Rectal smooth muscle tissue (tissue), 1 donor: ENCODE data around the gene MOV10L1.
"Not testable (repeated sequence)": the region's sequence is repeated elsewhere in the genome, so short reads cannot be mapped to it uniquely, and the experiment has no call there.

Experiments used
- H3K27ac ChIP-seq: one replicate; pipeline ENCODE4 v1.7.0; 2013; ENCODE audit warnings: low read depth, low read length, inconsistent platforms
- H3K27me3 ChIP-seq: one replicate; pipeline ENCODE4 v1.7.0; 2013; ENCODE audit warnings: low read length; ENCODE audit not compliant: control insufficient read depth, insufficient read depth
- H3K36me3 ChIP-seq: one replicate; pipeline ENCODE4 v1.7.0; 2013; ENCODE audit warnings: low read length; ENCODE audit not compliant: control insufficient read depth, insufficient read depth
- H3K4me1 ChIP-seq: one replicate; pipeline ENCODE4 v1.7.0; 2013; ENCODE audit warnings: low read length; ENCODE audit not compliant: control insufficient read depth, insufficient read depth
- H3K4me3 ChIP-seq: one replicate; pipeline ENCODE4 v1.7.0; 2013; ENCODE audit warnings: low read length
- H3K9ac ChIP-seq: one replicate; pipeline ENCODE4 v1.7.0; 2013; ENCODE audit warnings: low read length

Gene MOV10L1

DNA sequence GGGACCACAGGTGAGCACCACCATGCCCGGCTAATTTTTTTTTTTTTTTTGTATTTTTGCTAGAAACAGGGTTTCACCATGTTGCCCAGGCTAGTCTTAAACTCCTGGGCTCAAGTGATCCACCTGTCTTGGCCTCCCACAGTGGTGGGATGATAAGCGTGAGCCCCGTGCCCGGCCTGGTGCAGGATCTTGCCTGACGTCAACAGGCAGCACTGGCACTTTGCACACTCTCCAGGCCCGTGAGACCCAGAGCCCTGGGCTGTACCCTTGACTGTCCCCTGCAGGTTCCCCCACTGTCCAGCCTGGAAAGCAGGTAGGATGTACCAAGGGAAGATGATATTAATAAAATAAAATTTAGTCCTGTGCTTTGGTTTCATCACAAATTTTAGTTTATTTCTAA, 51.7 kb downstream of the MOV10L1 start:
- peaks cover 3% of the 10 kb centered on the region for H3K4me1 ChIP-seq

DNA sequence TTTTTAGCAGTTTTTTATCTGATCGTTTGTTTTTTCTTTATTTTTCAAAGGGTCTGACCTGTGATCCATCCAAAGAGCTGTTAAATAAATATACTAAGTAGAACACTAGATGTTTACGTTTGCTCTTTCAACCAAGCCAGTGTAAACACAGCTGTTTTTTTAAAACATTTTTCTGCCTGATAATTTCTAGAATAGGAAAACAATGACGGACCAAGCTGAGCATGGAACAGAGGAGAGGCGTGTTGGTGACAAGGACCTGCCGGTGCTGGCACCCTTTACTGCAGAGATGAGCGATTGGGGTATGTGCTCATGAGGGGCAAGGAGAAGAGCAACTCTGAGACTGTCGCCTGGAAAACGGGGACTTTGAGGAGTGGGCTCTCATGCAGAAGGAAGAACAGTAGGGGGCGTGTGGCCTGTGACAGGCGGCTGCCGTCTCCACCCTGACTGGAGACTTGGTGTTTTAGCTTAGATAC, 52.1 kb downstream of the MOV10L1 start:
- Histone ChIP-seq H3K9ac (no peak overlapping the region), H3K4me3 (no peak overlapping the region), H3K4me1 (no peaks in the 10 kb centered on the region), H3K27me3 (peaks cover 4% of the 10 kb centered on the region), H3K36me3 (no peaks in the 10 kb centered on the region), H3K27ac (no peak overlapping the region)

More for the DNA sequence above, 51.7 kb downstream of the MOV10L1 start:
- Histone ChIP-seq H3K36me3 (no peaks in the 10 kb centered on the region), H3K27me3 (peaks cover 3% of the 10 kb centered on the region), H3K4me3 (no peak overlapping the region), H3K27ac (no peak overlapping the region), H3K9ac (no peak overlapping the region)

GRCh38 chr22:50143096-50143495, 53.3 kb downstream of the MOV10L1 start:
- Histone ChIP-seq H3K27ac (no peak overlapping the region), H3K27me3 (peaks cover 4% of the 10 kb centered on the region), H3K4me3 (no peak overlapping the region), H3K9ac (no peak overlapping the region), H3K4me1 (no peaks in the 10 kb centered on the region), H3K36me3 (no peaks in the 10 kb centered on the region)

GRCh38 chr22:50144005-50144614, 54.3 kb downstream of the MOV10L1 start:
- Histone ChIP-seq H3K9ac (no peak overlapping the region), H3K4me1 (no peaks in the 10 kb centered on the region), H3K27ac (no peak overlapping the region), H3K4me3 (no peak overlapping the region), H3K27me3 (peaks cover 4% of the 10 kb centered on the region), H3K36me3 (no peaks in the 10 kb centered on the region)

- no peaks in the 10 kb centered on the region for H3K4me1 ChIP-seq
- no peak overlapping the region for H3K9ac ChIP-seq
- H3K27me3 ChIP-seq = peaks cover 4% of the 10 kb centered on the region
- H3K27ac ChIP-seq = no peak overlapping the region
- H3K4me3 ChIP-seq = no peak overlapping the region
- no peaks in the 10 kb centered on the region for H3K36me3 ChIP-seq
Measured at GRCh38 chr22:50145721-50146438, 56.1 kb downstream of the MOV10L1 start.

DNA sequence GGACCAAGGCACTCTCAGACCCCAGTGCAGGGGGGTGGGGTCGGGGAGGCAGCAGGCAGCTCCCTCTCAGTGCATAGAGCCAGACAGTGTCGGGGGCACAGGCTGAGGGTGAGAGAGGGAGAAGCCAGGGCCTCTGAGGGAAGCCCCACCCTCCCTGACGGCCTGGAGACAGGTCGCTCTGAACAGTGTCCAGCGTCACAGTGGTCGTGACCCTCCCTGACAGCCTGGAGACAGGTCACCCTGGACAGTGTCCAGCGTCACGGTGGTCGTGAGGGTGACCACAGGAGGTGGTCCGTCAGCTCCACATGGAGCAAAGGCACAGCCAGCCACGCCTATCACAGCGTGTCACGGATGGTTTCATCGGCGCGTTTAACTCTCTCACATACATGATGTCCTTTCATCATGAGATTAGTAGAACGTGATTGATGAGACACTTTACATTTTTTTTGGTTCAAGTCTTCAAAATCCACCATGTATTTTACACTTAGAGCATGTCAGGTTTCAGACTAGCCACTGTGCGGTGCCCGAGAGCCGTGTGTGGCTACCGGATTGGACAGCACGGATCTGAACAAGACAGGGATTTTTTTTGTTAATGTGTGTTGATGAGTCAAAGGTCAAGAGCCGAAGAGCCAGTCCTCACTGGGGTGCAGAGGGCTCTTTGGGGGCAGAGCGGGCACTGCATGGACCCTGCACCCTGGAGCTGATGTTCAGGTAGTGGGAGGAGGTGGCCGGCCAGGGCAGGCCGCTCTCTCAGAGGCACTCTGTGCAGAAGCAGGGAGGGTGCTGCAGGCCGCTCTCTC, 56.8 kb downstream of the MOV10L1 start:
- Histone ChIP-seq H3K27ac (no peak overlapping the region), H3K9ac (no peak overlapping the region), H3K27me3 (peaks cover 4% of the 10 kb centered on the region), H3K36me3 (no peaks in the 10 kb centered on the region), H3K4me1 (no peaks in the 10 kb centered on the region), H3K4me3 (no peak overlapping the region)

DNA sequence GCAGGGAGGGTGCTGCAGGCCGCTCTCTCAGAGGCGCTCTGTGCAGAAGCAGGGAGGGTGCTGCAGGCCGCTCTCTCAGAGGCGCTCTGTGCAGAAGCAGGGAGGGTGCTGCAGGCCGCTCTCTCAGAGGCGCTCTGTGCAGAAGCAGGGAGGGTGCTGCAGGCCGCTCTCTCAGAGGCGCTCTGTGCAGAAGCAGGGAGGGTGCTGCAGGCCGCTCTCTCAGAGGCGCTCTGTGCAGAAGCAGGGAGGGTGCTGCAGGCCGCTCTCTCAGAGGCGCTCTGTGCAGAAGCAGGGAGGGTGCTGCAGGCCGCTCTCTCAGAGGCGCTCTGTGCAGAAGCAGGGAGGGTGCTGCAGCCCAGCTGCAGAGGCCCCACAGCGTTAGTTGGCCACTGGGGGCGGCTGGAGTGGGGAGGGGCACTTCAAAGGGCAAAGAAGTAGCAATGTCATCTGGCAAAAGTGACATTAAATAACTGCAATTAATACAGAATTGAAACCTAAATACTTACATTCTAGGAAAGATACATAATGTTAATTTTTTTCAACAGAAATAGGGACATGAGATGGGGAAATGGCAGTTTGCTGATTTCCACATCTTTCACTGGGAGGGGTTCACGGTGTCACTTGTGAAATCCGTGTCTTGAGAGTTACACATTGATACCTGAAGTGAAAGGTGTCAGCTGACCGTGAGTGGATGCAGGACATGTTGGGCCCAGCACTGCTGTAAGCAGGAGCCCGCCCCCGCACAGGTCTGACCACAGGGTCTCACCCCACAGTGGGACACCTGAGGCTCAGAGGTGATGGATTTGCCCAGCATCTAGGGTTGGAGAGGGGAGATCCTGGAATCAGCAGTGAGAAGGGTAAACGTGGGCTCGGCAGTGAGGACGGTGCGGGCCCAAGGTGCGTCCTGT, 57.7 kb downstream of the MOV10L1 start:
- not testable (repeated sequence) for H3K4me1 ChIP-seq, H3K9ac ChIP-seq, H3K36me3 ChIP-seq, H3K27me3 ChIP-seq, H3K27ac ChIP-seq, H3K4me3 ChIP-seq

GRCh38 chr22:50148166-50148500, 58.3 kb downstream of the MOV10L1 start:
- Histone ChIP-seq H3K27ac (no peak overlapping the region), H3K4me1 (no peaks in the 10 kb centered on the region), H3K4me3 (no peak overlapping the region), H3K27me3 (peaks cover 4% of the 10 kb centered on the region), H3K9ac (no peak overlapping the region), H3K36me3 (no peaks in the 10 kb centered on the region)

GRCh38 chr22:50148991-50149721, 59.4 kb downstream of the MOV10L1 start:
- peaks cover 4% of the 10 kb centered on the region for H3K27me3 ChIP-seq
- no peaks in the 10 kb centered on the region for H3K36me3 ChIP-seq
- no peak overlapping the region for H3K4me3 ChIP-seq
- no peaks in the 10 kb centered on the region for H3K4me1 ChIP-seq
- H3K9ac ChIP-seq = no peak overlapping the region
- no peak overlapping the region for H3K27ac ChIP-seq

DNA sequence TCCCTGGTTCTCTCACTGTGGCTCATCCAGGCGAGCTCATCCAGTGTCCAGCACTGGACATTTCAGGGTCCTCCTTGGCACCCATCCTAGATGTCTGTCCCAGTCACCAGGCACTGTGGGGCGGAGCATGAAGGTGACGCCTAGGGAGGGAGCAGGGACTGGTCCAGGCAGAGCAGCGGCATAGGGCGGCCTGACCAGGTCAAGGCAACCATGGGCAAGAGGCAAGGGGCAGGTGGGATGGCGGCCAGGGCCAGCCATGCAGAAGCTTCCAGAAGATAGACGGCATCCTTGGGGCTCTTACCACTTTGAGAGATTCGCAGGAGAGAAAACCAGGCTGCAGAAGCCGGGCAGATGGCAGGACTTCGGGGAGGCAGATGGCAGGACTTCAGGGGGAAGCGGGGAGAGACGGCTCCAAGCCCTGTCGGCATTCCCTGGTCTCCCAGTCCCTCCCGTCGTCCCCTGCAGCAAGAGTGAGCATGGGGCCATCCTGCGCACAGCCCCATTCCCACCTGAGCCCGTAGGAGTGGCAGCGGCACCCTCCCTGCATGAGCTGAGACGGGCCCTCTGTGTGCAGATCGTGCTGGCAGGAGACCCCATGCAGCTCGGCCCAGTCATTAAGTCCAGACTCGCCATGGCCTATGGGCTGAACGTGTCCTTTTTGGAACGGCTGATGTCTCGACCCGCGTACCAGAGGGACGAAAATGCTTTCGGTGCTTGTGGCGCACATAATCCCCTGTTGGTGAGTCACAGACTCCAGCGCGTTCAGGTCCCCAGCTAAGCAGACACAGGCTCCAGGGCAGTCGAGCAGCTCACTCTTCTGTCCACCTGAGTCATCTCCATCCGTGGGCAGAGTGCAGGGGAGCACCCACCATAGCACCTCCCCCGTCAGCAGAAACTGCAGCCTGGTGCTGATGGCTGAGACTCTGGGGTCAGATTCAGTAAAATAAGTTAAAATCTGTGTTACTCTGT, 60.6 kb downstream of the MOV10L1 start:
- Histone ChIP-seq H3K27ac (no peak overlapping the region), H3K27me3 (peaks cover 4% of the 10 kb centered on the region), H3K4me1 (no peaks in the 10 kb centered on the region), H3K36me3 (no peaks in the 10 kb centered on the region), H3K9ac (no peak overlapping the region), H3K4me3 (no peak overlapping the region)
